GM12801 (cell line): ENCODE data around the gene TPCN2.

Source experiments
- TF ChIP-seq, protein P1 (sequence below): IDR thresholded peaks from one replicate; pipeline ENCODE4 v1.5.1; 2011; ENCODE audit warnings: control low read depth; ENCODE audit not compliant: insufficient read length; ENCODE audit errors: extremely low read depth

TPCN2 gene

DNA sequence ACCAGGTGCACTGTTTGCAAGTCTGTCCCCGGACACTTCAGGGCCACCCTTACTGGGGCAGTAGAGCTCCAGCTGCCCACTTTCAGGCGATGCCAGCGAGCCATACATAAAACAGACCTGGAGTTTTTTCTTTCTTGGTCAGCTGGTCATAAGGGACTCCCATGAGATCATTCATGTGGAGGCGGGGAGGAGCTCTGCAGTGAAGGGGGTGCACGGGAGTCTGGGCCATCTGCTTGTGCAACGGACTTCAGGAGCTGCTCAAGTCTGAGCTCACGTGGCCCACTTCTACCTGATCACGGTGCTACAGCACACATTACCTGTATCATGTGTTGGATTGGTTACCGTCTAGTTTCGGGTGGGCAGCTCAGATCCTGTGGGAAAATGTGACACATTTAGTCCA is 26.5 kb upstream of the TPCN2 start:
- TF ChIP-seq, protein P1, sequence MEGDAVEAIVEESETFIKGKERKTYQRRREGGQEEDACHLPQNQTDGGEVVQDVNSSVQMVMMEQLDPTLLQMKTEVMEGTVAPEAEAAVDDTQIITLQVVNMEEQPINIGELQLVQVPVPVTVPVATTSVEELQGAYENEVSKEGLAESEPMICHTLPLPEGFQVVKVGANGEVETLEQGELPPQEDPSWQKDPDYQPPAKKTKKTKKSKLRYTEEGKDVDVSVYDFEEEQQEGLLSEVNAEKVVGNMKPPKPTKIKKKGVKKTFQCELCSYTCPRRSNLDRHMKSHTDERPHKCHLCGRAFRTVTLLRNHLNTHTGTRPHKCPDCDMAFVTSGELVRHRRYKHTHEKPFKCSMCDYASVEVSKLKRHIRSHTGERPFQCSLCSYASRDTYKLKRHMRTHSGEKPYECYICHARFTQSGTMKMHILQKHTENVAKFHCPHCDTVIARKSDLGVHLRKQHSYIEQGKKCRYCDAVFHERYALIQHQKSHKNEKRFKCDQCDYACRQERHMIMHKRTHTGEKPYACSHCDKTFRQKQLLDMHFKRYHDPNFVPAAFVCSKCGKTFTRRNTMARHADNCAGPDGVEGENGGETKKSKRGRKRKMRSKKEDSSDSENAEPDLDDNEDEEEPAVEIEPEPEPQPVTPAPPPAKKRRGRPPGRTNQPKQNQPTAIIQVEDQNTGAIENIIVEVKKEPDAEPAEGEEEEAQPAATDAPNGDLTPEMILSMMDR, result no peak

GRCh38 chr11:69024509-69024908 is 24.2 kb upstream of the TPCN2 start:
- TF ChIP-seq, protein P1, result no peak

DNA sequence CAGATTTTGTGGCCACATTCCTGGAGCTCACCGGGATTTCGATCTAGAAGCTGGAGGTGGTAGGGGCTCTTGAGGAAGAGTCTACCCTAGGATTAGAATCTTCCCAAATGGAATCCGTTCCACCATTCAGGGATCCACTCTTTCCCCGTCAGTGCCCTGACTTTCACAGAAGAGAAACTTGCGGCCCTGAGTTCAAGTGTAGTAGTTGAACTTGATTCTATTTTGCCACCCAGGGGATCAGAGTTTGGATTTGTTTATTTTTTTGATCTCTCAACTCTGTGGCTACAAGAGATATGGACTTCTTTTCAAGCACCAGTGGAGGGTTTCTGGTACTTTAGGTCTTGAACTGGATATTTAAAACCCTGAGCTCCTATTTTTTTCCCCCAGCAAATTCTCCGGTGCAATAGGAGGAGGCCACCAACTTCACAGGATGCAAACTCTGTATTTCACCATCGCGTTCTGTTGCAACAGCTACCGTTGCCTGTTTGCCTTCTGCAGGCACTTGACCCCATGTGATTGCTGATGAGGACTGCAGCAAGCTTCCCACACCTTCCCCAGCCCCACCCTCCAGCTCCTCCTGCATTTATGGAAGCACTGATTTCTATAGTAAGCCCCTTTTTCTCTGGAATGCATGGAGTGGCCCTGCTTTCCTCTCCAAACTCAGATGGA is 20.9 kb upstream of the TPCN2 start:
- TF ChIP-seq, protein P1, result no peak

- TF ChIP-seq, protein P1, result no peak
Measured at GRCh38 chr11:69030301-69030700, 18.4 kb upstream of the TPCN2 start.

- TF ChIP-seq, protein P1, result no peak
Measured at GRCh38 chr11:69032833-69033232, 15.9 kb upstream of the TPCN2 start.

- TF ChIP-seq, protein P1, result no peak
Measured at GRCh38 chr11:69033431-69033830, 15.3 kb upstream of the TPCN2 start.

GRCh38 chr11:69034123-69034867 is 14.4 kb upstream of the TPCN2 start:
- TF ChIP-seq, protein P1, result no peak
